ENCODE data around the gene FOS. TPM values are rescaled to one million over a fixed set of nuclear protein-coding genes. Genes with fewer than 3 reads are reported as not detected.

The FOS gene
- total and polyA plus RNA-seq, 2 of the 13 experiments (the other 11 are each of a cell fraction or from before 2014, with no cell fraction given): 15.9 to 24.2 TPM

DNA sequence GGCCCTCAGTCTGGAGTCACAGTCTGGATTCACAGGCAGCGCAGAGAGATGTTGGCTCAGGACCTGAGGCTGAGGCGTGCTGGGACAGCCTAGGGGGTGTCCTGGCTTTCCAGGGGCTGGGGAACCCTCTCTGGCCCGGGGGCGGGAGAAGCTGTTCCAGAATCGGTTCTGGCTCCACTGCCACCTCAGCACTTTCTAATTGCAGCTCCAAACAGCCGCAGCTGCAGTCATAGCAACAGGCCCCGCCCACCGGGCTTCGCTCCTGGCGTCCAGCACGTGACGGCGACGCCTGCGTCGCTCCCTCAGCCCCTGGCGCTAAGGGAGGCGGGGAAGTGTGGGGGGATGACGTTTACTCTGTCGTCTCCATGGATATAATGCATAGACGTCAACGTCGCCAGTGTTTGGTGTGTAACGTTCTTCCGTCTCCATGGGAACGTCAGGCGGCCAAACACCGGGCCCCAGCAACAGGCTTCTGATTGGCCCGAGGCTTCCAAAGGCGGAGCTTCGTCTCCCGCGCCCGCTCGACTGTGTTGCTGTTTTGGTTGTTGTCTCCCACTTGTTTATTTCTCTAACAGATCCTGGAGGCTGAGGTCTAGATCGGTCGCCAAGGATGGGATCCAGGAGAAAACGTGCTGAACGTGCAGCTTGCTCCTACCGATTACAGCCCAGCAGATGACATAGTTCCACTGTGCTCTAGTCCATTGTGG, 19.7 kb upstream of the FOS start (continued):
- TF ChIP-seq, protein P1, sequence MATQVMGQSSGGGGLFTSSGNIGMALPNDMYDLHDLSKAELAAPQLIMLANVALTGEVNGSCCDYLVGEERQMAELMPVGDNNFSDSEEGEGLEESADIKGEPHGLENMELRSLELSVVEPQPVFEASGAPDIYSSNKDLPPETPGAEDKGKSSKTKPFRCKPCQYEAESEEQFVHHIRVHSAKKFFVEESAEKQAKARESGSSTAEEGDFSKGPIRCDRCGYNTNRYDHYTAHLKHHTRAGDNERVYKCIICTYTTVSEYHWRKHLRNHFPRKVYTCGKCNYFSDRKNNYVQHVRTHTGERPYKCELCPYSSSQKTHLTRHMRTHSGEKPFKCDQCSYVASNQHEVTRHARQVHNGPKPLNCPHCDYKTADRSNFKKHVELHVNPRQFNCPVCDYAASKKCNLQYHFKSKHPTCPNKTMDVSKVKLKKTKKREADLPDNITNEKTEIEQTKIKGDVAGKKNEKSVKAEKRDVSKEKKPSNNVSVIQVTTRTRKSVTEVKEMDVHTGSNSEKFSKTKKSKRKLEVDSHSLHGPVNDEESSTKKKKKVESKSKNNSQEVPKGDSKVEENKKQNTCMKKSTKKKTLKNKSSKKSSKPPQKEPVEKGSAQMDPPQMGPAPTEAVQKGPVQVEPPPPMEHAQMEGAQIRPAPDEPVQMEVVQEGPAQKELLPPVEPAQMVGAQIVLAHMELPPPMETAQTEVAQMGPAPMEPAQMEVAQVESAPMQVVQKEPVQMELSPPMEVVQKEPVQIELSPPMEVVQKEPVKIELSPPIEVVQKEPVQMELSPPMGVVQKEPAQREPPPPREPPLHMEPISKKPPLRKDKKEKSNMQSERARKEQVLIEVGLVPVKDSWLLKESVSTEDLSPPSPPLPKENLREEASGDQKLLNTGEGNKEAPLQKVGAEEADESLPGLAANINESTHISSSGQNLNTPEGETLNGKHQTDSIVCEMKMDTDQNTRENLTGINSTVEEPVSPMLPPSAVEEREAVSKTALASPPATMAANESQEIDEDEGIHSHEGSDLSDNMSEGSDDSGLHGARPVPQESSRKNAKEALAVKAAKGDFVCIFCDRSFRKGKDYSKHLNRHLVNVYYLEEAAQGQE (IDR thresholded peaks at IDR 0.05; ENCODE audit: borderline replicate concordance in 1 of 2, low read depth in 1 of 2, low read length in 2 of 2): no peak
- TF ChIP-seq ZNF20 (CRISPR knock-in tag; IDR thresholded peaks at IDR 0.05) (no peak), ZNF883 (CRISPR knock-in tag; IDR thresholded peaks at IDR 0.05; ENCODE audit: not compliant biosample characterization) (peak; percentile 66), ZFP62 (CRISPR knock-in tag; IDR thresholded peaks at IDR 0.05) (no peak), CHD2 (IDR thresholded peaks at IDR 0.05; ENCODE audit: low read depth, low read length) (no peak), TAF15 (IDR thresholded peaks at IDR 0.05; ENCODE audit: low read depth, low read length, poor library complexity, severe bottlenecking) (no peak), SP5 (CRISPR knock-in tag; IDR thresholded peaks at IDR 0.05; ENCODE audit: borderline replicate concordance, low read depth) (peak; percentile 91), ISL2 (CRISPR knock-in tag; IDR thresholded peaks at IDR 0.05) (0 out of 2 replicates have a peak, but pooled peaks have one; percentile 47), ZNF101 (CRISPR knock-in tag; IDR thresholded peaks at IDR 0.05; ENCODE audit: borderline replicate concordance, low read depth) (no peak)
- TF ChIP-seq, protein P2, sequence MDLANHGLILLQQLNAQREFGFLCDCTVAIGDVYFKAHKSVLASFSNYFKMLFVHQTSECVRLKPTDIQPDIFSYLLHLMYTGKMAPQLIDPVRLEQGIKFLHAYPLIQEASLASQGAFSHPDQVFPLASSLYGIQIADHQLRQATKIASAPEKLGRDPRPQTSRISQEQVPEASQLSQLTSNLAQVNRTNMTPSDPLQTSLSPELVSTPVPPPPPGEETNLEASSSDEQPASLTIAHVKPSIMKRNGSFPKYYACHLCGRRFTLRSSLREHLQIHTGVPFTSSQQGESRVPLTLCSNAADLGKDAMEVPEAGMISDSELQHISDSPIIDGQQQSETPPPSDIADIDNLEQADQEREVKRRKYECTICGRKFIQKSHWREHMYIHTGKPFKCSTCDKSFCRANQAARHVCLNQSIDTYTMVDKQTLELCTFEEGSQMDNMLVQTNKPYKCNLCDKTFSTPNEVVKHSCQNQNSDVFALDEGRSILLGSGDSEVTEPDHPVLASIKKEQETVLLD (CRISPR knock-in tag; IDR thresholded peaks at IDR 0.05; ENCODE audit: low read depth): no peak
- TF ChIP-seq, protein P3, sequence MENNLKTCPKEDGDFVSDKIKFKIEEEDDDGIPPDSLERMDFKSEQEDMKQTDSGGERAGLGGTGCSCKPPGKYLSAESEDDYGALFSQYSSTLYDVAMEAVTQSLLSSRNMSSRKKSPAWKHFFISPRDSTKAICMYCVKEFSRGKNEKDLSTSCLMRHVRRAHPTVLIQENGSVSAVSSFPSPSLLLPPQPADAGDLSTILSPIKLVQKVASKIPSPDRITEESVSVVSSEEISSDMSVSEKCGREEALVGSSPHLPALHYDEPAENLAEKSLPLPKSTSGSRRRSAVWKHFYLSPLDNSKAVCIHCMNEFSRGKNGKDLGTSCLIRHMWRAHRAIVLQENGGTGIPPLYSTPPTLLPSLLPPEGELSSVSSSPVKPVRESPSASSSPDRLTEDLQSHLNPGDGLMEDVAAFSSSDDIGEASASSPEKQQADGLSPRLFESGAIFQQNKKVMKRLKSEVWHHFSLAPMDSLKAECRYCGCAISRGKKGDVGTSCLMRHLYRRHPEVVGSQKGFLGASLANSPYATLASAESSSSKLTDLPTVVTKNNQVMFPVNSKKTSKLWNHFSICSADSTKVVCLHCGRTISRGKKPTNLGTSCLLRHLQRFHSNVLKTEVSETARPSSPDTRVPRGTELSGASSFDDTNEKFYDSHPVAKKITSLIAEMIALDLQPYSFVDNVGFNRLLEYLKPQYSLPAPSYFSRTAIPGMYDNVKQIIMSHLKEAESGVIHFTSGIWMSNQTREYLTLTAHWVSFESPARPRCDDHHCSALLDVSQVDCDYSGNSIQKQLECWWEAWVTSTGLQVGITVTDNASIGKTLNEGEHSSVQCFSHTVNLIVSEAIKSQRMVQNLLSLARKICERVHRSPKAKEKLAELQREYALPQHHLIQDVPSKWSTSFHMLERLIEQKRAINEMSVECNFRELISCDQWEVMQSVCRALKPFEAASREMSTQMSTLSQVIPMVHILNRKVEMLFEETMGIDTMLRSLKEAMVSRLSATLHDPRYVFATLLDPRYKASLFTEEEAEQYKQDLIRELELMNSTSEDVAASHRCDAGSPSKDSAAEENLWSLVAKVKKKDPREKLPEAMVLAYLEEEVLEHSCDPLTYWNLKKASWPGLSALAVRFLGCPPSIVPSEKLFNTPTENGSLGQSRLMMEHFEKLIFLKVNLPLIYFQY (CRISPR knock-in tag; IDR thresholded peaks at IDR 0.05; ENCODE audit: borderline replicate concordance): no peak
- TF ChIP-seq, protein P4, sequence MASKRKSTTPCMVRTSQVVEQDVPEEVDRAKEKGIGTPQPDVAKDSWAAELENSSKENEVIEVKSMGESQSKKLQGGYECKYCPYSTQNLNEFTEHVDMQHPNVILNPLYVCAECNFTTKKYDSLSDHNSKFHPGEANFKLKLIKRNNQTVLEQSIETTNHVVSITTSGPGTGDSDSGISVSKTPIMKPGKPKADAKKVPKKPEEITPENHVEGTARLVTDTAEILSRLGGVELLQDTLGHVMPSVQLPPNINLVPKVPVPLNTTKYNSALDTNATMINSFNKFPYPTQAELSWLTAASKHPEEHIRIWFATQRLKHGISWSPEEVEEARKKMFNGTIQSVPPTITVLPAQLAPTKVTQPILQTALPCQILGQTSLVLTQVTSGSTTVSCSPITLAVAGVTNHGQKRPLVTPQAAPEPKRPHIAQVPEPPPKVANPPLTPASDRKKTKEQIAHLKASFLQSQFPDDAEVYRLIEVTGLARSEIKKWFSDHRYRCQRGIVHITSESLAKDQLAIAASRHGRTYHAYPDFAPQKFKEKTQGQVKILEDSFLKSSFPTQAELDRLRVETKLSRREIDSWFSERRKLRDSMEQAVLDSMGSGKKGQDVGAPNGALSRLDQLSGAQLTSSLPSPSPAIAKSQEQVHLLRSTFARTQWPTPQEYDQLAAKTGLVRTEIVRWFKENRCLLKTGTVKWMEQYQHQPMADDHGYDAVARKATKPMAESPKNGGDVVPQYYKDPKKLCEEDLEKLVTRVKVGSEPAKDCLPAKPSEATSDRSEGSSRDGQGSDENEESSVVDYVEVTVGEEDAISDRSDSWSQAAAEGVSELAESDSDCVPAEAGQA (IDR thresholded peaks at IDR 0.05; ENCODE audit: low read depth): peak; percentile 90
- TF ChIP-seq, protein P4 (CRISPR knock-in tag; IDR thresholded peaks at IDR 0.05; ENCODE audit: borderline replicate concordance): no peak
